GM18517 (cell line): ENCODE measurements around the gene C12orf42.

ENCODE experiments used
- ATAC-seq: cut with Tn5 transposase; IDR thresholded peaks from one replicate; pipeline ENCODE4 v1.9.1; 2021; ENCODE audit warnings: mild to moderate bottlenecking, moderate library complexity; ENCODE audit not compliant: unreplicated experiment

Gene C12orf42

GRCh38 chr12:103350116-103350515, 145.7 kb downstream of the C12orf42 start:
- ATAC-seq = no peak

GRCh38 chr12:103348935-103349334, 146.8 kb downstream of the C12orf42 start:
- ATAC-seq = no peak

GRCh38 chr12:103336940-103337339, 158.8 kb downstream of the C12orf42 start:
- ATAC-seq = no peak

- no peak for ATAC-seq
Measured at GRCh38 chr12:103334466-103334865, 161.3 kb downstream of the C12orf42 start.

GRCh38 chr12:103333676-103334075, 162.1 kb downstream of the C12orf42 start:
- ATAC-seq = no peak

- no peak for ATAC-seq
Measured at GRCh38 chr12:103331643-103332042, 164.1 kb downstream of the C12orf42 start.

- ATAC-seq = no peak
Measured at GRCh38 chr12:103330672-103331071, 165.1 kb downstream of the C12orf42 start.

GRCh38 chr12:103327676-103328075, 168.1 kb downstream of the C12orf42 start:
- no peak for ATAC-seq

- ATAC-seq = no peak
Measured at GRCh38 chr12:103326190-103326589, 169.6 kb downstream of the C12orf42 start.

GRCh38 chr12:103318566-103318965, 177.2 kb downstream of the C12orf42 start:
- ATAC-seq = no peak

GRCh38 chr12:103317220-103317619, 178.5 kb downstream of the C12orf42 start:
- no peak for ATAC-seq

GRCh38 chr12:103314786-103315185, 181.0 kb downstream of the C12orf42 start:
- no peak for ATAC-seq

- ATAC-seq = no peak
Measured at GRCh38 chr12:103313894-103314293, 181.9 kb downstream of the C12orf42 start.

GRCh38 chr12:103312742-103313354, 182.9 kb downstream of the C12orf42 start:
- no peak for ATAC-seq

GRCh38 chr12:103310546-103311270, 185.1 kb downstream of the C12orf42 start:
- no peak for ATAC-seq

GRCh38 chr12:103308396-103308795, 187.4 kb downstream of the C12orf42 start:
- ATAC-seq = no peak

- no peak for ATAC-seq
Measured at GRCh38 chr12:103303484-103303883, 192.3 kb downstream of the C12orf42 start.

- no peak for ATAC-seq
Measured at GRCh38 chr12:103301642-103302591, 193.9 kb downstream of the C12orf42 start.

- no peak for ATAC-seq
Measured at GRCh38 chr12:103288016-103288415, 207.8 kb downstream of the C12orf42 start.

GRCh38 chr12:103282124-103282523, 213.6 kb downstream of the C12orf42 start:
- ATAC-seq = no peak

GRCh38 chr12:103279444-103279843, 216.3 kb downstream of the C12orf42 start:
- ATAC-seq = peak; percentile 93
